ENCODE data around the gene ZNF784.

GRCh38 chr19:55667511-55667910, 43.1 kb upstream of the ZNF784 start:
- TF ChIP-seq CTCF (conservative IDR thresholded peaks at IDR 0.05 in 1 of 2, IDR thresholded peaks at IDR 0.05 in 1 of 2; ENCODE audit: low read depth in 1 of 2, low read length in 2 of 2) (no peak), EZH2 (IDR thresholded peaks at IDR 0.05; ENCODE audit: low read length, missing control alignments) (no peak)

Data from fibroblast of lung (primary cell).